ENCODE results near the gene FAM83E.

DNA sequence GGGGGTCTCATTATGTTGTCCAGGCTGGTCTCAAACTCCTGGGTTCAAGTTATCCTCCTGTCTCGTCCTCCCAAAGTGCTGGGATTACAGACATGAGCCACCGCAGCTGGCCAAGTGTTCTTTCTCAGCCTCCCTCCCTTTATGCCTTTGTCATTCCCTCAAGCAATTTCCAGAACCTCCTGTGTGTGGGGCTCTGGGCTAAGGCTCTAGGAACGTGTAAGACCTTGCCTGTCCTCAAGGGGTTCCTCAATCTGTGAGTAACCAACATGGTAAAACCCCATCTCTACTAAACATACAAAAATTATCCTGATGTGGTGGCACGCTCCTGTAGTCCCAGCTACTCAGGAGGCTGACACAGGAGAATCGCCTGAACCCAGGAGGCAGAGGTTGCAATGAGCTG is 23.9 kb downstream of the FAM83E start:
- TF ChIP-seq, protein P1, sequence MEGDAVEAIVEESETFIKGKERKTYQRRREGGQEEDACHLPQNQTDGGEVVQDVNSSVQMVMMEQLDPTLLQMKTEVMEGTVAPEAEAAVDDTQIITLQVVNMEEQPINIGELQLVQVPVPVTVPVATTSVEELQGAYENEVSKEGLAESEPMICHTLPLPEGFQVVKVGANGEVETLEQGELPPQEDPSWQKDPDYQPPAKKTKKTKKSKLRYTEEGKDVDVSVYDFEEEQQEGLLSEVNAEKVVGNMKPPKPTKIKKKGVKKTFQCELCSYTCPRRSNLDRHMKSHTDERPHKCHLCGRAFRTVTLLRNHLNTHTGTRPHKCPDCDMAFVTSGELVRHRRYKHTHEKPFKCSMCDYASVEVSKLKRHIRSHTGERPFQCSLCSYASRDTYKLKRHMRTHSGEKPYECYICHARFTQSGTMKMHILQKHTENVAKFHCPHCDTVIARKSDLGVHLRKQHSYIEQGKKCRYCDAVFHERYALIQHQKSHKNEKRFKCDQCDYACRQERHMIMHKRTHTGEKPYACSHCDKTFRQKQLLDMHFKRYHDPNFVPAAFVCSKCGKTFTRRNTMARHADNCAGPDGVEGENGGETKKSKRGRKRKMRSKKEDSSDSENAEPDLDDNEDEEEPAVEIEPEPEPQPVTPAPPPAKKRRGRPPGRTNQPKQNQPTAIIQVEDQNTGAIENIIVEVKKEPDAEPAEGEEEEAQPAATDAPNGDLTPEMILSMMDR (IDR thresholded peaks at IDR 0.05) = no peak
- TF ChIP-seq FOXJ3 (CRISPR knock-in tag; IDR thresholded peaks at IDR 0.05; ENCODE audit: borderline replicate concordance) (no peak), ELF4 (CRISPR knock-in tag; IDR thresholded peaks at IDR 0.05; ENCODE audit: low read depth) (no peak), KAT7 (CRISPR knock-in tag; IDR thresholded peaks at IDR 0.05; ENCODE audit: borderline replicate concordance) (no peak), GABPB1 (CRISPR knock-in tag; IDR thresholded peaks at IDR 0.05) (no peak), SP1 (CRISPR knock-in tag; conservative IDR thresholded peaks at IDR 0.05) (no peak), JUN (CRISPR knock-in tag; IDR thresholded peaks at IDR 0.05) (no peak), NFYB (CRISPR knock-in tag; conservative IDR thresholded peaks at IDR 0.05; ENCODE audit: low read depth) (no peak), ZNF121 (CRISPR knock-in tag; IDR thresholded peaks at IDR 0.05) (no peak)
- TF ChIP-seq, protein P2, sequence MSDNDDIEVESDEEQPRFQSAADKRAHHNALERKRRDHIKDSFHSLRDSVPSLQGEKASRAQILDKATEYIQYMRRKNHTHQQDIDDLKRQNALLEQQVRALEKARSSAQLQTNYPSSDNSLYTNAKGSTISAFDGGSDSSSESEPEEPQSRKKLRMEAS (CRISPR knock-in tag; IDR thresholded peaks at IDR 0.05) = no peak
- TF ChIP-seq, protein P3, sequence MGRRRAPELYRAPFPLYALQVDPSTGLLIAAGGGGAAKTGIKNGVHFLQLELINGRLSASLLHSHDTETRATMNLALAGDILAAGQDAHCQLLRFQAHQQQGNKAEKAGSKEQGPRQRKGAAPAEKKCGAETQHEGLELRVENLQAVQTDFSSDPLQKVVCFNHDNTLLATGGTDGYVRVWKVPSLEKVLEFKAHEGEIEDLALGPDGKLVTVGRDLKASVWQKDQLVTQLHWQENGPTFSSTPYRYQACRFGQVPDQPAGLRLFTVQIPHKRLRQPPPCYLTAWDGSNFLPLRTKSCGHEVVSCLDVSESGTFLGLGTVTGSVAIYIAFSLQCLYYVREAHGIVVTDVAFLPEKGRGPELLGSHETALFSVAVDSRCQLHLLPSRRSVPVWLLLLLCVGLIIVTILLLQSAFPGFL (CRISPR knock-in tag; IDR thresholded peaks at IDR 0.05; ENCODE audit: borderline replicate concordance) = no peak
- TF ChIP-seq, protein P4, sequence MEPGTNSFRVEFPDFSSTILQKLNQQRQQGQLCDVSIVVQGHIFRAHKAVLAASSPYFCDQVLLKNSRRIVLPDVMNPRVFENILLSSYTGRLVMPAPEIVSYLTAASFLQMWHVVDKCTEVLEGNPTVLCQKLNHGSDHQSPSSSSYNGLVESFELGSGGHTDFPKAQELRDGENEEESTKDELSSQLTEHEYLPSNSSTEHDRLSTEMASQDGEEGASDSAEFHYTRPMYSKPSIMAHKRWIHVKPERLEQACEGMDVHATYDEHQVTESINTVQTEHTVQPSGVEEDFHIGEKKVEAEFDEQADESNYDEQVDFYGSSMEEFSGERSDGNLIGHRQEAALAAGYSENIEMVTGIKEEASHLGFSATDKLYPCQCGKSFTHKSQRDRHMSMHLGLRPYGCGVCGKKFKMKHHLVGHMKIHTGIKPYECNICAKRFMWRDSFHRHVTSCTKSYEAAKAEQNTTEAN (CRISPR knock-in tag; IDR thresholded peaks at IDR 0.05) = no peak
- TF ChIP-seq, protein P5, sequence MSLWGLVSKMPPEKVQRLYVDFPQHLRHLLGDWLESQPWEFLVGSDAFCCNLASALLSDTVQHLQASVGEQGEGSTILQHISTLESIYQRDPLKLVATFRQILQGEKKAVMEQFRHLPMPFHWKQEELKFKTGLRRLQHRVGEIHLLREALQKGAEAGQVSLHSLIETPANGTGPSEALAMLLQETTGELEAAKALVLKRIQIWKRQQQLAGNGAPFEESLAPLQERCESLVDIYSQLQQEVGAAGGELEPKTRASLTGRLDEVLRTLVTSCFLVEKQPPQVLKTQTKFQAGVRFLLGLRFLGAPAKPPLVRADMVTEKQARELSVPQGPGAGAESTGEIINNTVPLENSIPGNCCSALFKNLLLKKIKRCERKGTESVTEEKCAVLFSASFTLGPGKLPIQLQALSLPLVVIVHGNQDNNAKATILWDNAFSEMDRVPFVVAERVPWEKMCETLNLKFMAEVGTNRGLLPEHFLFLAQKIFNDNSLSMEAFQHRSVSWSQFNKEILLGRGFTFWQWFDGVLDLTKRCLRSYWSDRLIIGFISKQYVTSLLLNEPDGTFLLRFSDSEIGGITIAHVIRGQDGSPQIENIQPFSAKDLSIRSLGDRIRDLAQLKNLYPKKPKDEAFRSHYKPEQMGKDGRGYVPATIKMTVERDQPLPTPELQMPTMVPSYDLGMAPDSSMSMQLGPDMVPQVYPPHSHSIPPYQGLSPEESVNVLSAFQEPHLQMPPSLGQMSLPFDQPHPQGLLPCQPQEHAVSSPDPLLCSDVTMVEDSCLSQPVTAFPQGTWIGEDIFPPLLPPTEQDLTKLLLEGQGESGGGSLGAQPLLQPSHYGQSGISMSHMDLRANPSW (CRISPR knock-in tag; conservative IDR thresholded peaks at IDR 0.05; ENCODE audit: low read depth) = no peak
